PC-3 (cell line): ENCODE results near the gene COX7B.

ENCODE experiments used
- EZH2phosphoT487 ChIP-seq: fragments of 300-600 bp; sonication (generic); IDR thresholded peaks from 2 replicates; pipeline ENCODE4 v1.6.1; 2018; ENCODE audit warnings: mild to moderate bottlenecking, antibody characterized with exemption, low read length, borderline replicate concordance
- TF ChIP-seq, protein P1 (sequence below): fragments of 300-600 bp; sonication (generic); conservative IDR thresholded peaks from 2 replicates; pipeline ENCODE4 v1.5.1; 2017; ENCODE audit warnings: antibody characterized with exemption, low read depth, mild to moderate bottlenecking, low read length

DNA sequence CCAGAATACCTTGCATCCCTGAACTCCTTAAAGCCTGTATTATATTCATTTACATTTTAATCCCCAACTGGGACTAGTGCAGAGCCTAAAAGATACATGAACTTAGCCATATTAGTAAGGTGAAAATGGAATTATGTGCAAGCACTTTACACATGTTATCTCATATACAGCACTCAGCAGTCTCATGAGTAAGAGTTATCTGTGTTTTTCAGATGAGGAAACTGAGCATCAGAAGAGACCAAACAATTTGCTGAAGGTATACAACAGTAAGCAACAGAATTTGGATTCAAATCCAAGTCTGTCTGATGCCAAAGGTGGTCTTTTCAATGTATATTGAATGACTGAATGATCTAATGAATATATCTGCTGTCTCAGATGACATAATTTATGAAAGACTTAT is 23.5 kb downstream of the COX7B start:
- TF ChIP-seq, protein P1, sequence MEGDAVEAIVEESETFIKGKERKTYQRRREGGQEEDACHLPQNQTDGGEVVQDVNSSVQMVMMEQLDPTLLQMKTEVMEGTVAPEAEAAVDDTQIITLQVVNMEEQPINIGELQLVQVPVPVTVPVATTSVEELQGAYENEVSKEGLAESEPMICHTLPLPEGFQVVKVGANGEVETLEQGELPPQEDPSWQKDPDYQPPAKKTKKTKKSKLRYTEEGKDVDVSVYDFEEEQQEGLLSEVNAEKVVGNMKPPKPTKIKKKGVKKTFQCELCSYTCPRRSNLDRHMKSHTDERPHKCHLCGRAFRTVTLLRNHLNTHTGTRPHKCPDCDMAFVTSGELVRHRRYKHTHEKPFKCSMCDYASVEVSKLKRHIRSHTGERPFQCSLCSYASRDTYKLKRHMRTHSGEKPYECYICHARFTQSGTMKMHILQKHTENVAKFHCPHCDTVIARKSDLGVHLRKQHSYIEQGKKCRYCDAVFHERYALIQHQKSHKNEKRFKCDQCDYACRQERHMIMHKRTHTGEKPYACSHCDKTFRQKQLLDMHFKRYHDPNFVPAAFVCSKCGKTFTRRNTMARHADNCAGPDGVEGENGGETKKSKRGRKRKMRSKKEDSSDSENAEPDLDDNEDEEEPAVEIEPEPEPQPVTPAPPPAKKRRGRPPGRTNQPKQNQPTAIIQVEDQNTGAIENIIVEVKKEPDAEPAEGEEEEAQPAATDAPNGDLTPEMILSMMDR, result no peak
- no peak for TF ChIP-seq EZH2phosphoT487
